GM18498 (cell line): Measurements from ENCODE around the gene RGR.
A peak's percentile ranks its signal among the peaks of the same experiment; 100 is the strongest.

Experiments
- ATAC-seq: cut with Tn5 transposase; IDR thresholded peaks from one replicate; pipeline ENCODE4 v1.9.1; 2021; ENCODE audit warnings: mild to moderate bottlenecking, moderate library complexity; ENCODE audit not compliant: unreplicated experiment

Gene RGR

DNA sequence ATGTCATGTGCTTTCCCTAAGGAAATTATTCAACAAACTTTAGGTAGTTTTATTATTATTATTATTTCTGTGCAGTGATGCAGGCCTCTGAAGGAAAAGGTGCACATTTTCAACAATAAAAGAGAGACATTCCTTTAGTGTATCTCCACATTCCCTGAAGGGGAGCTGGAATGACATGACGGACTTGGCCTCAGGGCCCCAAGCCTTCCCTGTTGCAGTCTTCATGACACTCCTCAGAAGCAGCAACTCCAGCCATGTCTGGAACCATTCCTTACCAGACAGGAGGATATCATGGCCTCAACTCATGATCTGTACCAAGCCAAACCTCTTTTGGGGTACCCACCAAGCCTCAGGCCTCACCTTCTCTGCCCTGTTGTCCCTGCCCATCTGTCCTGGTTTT lies 48.3 kb downstream of the RGR start:
- ATAC-seq = no peak

GRCh38 chr10:84293574-84294016 lies 48.7 kb downstream of the RGR start:
- no peak for ATAC-seq

GRCh38 chr10:84294766-84295447 lies 50.1 kb downstream of the RGR start:
- peak; percentile 81 for ATAC-seq

GRCh38 chr10:84296091-84296981 lies 51.5 kb downstream of the RGR start:
- ATAC-seq = no peak

DNA sequence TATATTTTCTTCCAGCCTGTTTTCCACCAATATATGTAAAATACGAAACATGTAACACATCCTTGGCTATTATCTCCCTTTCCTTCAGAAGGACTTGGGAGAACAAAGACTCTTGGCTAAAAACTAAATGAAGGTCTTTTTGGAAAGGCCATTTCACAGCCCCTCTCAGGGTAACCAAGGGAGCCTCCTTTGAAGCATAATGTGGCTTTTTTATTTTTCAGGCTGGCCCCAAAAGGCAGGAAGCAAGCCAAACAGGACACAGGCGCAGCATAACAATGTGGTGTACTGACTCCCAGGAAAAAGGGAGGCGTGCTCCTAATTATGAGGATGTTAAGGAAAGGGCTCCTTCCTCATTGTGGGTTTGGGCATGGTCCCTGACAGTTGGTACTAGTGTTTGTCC lies 53.2 kb downstream of the RGR start:
- no peak for ATAC-seq

- no peak for ATAC-seq
Observed at GRCh38 chr10:84302223-84302622, 57.4 kb downstream of the RGR start.

- ATAC-seq = no peak
Observed at GRCh38 chr10:84306751-84307384, 62.0 kb downstream of the RGR start.

GRCh38 chr10:84308021-84308420 lies 63.2 kb downstream of the RGR start:
- ATAC-seq = no peak

GRCh38 chr10:84308481-84309304 lies 63.8 kb downstream of the RGR start:
- ATAC-seq = peak; percentile 61
